ENCODE measurements around the gene CNTNAP4.

Gene CNTNAP4

GRCh38 chr16:76500006-76500405, 222.8 kb downstream of the CNTNAP4 start:
- Histone ChIP-seq H3K79me2 (ENCODE audit: insufficient read depth, low read length) (no peaks in the 10 kb centered on the region), H3K4me3 (ENCODE audit: low read depth in 1 of 2, low read length in 2 of 2) (no peak overlapping the region), H4K20me1 (ENCODE audit: insufficient read depth, low read length) (no peaks in the 10 kb centered on the region), H3K9me3 (ENCODE audit: insufficient read depth, low read length, severe bottlenecking) (no peaks in the 10 kb centered on the region), H3K36me3 (ENCODE audit: insufficient read depth, low read length) (no peaks in the 10 kb centered on the region), H3K27ac (ENCODE audit: low read length) (no peak overlapping the region), H3K9ac (ENCODE audit: low read depth, low read length) (no peak overlapping the region), H3K4me2 (ENCODE audit: insufficient read depth, low read length) (no peak overlapping the region), H2AFZ (ENCODE audit: low read depth, low read length) (no peak overlapping the region), H3K4me1 (ENCODE audit: insufficient read depth, low read length) (no peaks in the 10 kb centered on the region), H3K27me3 (ENCODE audit: insufficient read depth, low read length, poor library complexity) (no peaks in the 10 kb centered on the region)
- no peak for ATAC-seq (ENCODE audit: insufficient read depth, low read depth)
- TF ChIP-seq EZH2 (IDR thresholded peaks at IDR 0.05; ENCODE audit: borderline replicate concordance, low read depth, low read length, severe bottlenecking) (no peak), CTCF (IDR thresholded peaks at IDR 0.05; ENCODE audit: borderline replicate concordance, extremely low read depth, low read length, poor library complexity, severe bottlenecking) (no peak)
- DNase-seq = no peak

- H3K79me2 ChIP-seq (ENCODE audit: insufficient read depth, low read length) = no peaks in the 10 kb centered on the region
- no peaks in the 10 kb centered on the region for H3K4me1 ChIP-seq (ENCODE audit: insufficient read depth, low read length)
- H3K9me3 ChIP-seq (ENCODE audit: insufficient read depth, low read length, severe bottlenecking) = no peaks in the 10 kb centered on the region
- H3K4me3 ChIP-seq (ENCODE audit: low read depth in 1 of 2, low read length in 2 of 2) = no peak overlapping the region
- DNase-seq (no peak), ATAC-seq (ENCODE audit: insufficient read depth, low read depth) (no peak)
- H3K4me2 ChIP-seq (ENCODE audit: insufficient read depth, low read length) = no peak overlapping the region
- no peak overlapping the region for H3K27ac ChIP-seq (ENCODE audit: low read length)
- TF ChIP-seq CTCF (IDR thresholded peaks at IDR 0.05; ENCODE audit: borderline replicate concordance, extremely low read depth, low read length, poor library complexity, severe bottlenecking) (no peak), EZH2 (IDR thresholded peaks at IDR 0.05; ENCODE audit: borderline replicate concordance, low read depth, low read length, severe bottlenecking) (no peak)
- no peaks in the 10 kb centered on the region for H4K20me1 ChIP-seq (ENCODE audit: insufficient read depth, low read length)
- no peak overlapping the region for H3K9ac ChIP-seq (ENCODE audit: low read depth, low read length)
- no peaks in the 10 kb centered on the region for H3K36me3 ChIP-seq (ENCODE audit: insufficient read depth, low read length)
- no peaks in the 10 kb centered on the region for H3K27me3 ChIP-seq (ENCODE audit: insufficient read depth, low read length, poor library complexity)
- H2AFZ ChIP-seq (ENCODE audit: low read depth, low read length) = no peak overlapping the region
Measured at GRCh38 chr16:76502063-76502462, 224.9 kb downstream of the CNTNAP4 start.

- Histone ChIP-seq H3K9ac (ENCODE audit: low read depth, low read length) (no peak overlapping the region), H4K20me1 (ENCODE audit: insufficient read depth, low read length) (no peaks in the 10 kb centered on the region), H3K27me3 (ENCODE audit: insufficient read depth, low read length, poor library complexity) (no peaks in the 10 kb centered on the region), H3K36me3 (ENCODE audit: insufficient read depth, low read length) (no peaks in the 10 kb centered on the region), H3K4me2 (ENCODE audit: insufficient read depth, low read length) (no peak overlapping the region), H3K27ac (ENCODE audit: low read length) (no peak overlapping the region), H3K9me3 (ENCODE audit: insufficient read depth, low read length, severe bottlenecking) (no peaks in the 10 kb centered on the region), H3K79me2 (ENCODE audit: insufficient read depth, low read length) (no peaks in the 10 kb centered on the region), H3K4me1 (ENCODE audit: insufficient read depth, low read length) (no peaks in the 10 kb centered on the region), H2AFZ (ENCODE audit: low read depth, low read length) (no peak overlapping the region), H3K4me3 (ENCODE audit: low read depth in 1 of 2, low read length in 2 of 2) (no peak overlapping the region)
- TF ChIP-seq CTCF (IDR thresholded peaks at IDR 0.05; ENCODE audit: borderline replicate concordance, extremely low read depth, low read length, poor library complexity, severe bottlenecking) (no peak), EZH2 (IDR thresholded peaks at IDR 0.05; ENCODE audit: borderline replicate concordance, low read depth, low read length, severe bottlenecking) (no peak)
- DNase-seq (no peak), ATAC-seq (ENCODE audit: insufficient read depth, low read depth) (no peak)
Measured at GRCh38 chr16:76502555-76502954, 225.4 kb downstream of the CNTNAP4 start.

- Histone ChIP-seq H4K20me1 (ENCODE audit: insufficient read depth, low read length) (no peaks in the 10 kb centered on the region), H3K4me3 (ENCODE audit: low read depth in 1 of 2, low read length in 2 of 2) (no peak overlapping the region), H2AFZ (ENCODE audit: low read depth, low read length) (no peak overlapping the region), H3K4me2 (ENCODE audit: insufficient read depth, low read length) (no peak overlapping the region), H3K9me3 (ENCODE audit: insufficient read depth, low read length, severe bottlenecking) (no peaks in the 10 kb centered on the region), H3K79me2 (ENCODE audit: insufficient read depth, low read length) (no peaks in the 10 kb centered on the region), H3K9ac (ENCODE audit: low read depth, low read length) (no peak overlapping the region), H3K36me3 (ENCODE audit: insufficient read depth, low read length) (no peaks in the 10 kb centered on the region), H3K27me3 (ENCODE audit: insufficient read depth, low read length, poor library complexity) (no peaks in the 10 kb centered on the region), H3K4me1 (ENCODE audit: insufficient read depth, low read length) (no peaks in the 10 kb centered on the region), H3K27ac (ENCODE audit: low read length) (no peak overlapping the region)
- no peak for ATAC-seq (ENCODE audit: insufficient read depth, low read depth)
- no peak for DNase-seq
- TF ChIP-seq CTCF (IDR thresholded peaks at IDR 0.05; ENCODE audit: borderline replicate concordance, extremely low read depth, low read length, poor library complexity, severe bottlenecking) (no peak), EZH2 (IDR thresholded peaks at IDR 0.05; ENCODE audit: borderline replicate concordance, low read depth, low read length, severe bottlenecking) (no peak)
Measured at GRCh38 chr16:76503091-76503490, 225.9 kb downstream of the CNTNAP4 start.

Data from DND-41 (cell line).